Left renal pelvis (tissue), 4 donors: ENCODE data around the gene EIF2B4. TPM values are rescaled to one million over a fixed set of nuclear protein-coding genes. Genes with fewer than 3 reads are reported as not detected.
A peak's percentile ranks its signal among the peaks of the same experiment; 100 is the strongest.
"Not testable (repeated sequence)": the region's sequence is repeated elsewhere in the genome, so short reads cannot be mapped to it uniquely, and the experiment has no call there.

Experiments
- DNase-seq, 4 donors: peaks; one replicate each; pipeline ENCODE4 v3.0.0-alpha.2; 2013; ENCODE audit warnings: low read depth in 4 of 4, low spot score in 3 of 4
- polyA plus RNA-seq, 4 donors: library from polyadenylated mRNA; unstranded; fragments of 120-200 nt; gene quantifications; one replicate each; pipeline ENCODE4 v1.2.1, GENCODE V29; 2013; ENCODE audit not compliant: insufficient read length in 4 of 4

Gene EIF2B4
- polyA plus RNA-seq, 4 donors: 37.5 to 59.3 (median 48.2) TPM

DNA sequence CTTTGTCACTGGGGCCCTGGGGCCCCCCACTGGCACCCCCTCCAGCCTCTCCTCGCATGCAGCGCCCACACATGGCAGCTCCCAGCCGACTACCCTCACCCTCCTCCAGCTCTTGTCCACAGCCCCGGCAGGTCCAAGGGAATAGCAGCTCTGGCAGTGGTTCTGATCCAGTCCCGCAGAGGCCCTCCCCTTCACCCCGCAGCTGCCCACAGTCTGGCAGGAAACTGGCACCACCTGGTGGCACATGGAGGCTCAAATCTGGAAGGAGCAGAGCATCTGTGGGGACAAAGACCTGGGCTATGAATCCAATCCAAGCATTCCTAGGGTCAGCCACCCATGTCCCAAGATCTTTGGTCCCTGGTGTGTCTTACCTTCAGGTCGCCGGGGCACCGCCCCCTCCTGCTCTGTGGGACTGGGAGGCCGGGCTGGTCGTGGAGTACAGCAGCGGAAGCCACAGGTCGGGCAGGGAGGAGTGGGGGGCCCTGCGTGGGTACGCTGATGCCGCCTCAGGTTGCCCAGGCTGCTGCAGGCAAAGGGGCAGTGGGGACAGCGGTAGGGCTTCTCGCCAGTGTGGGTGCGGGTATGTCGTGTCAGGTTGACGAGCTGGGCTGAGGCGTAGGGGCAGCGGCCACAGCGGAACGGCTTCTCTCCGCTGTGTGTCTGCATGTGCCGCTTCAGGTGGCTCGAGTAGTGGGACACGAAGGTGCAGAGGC lies 8.1 kb upstream of the EIF2B4 start:
- DNase-seq: no peak

DNA sequence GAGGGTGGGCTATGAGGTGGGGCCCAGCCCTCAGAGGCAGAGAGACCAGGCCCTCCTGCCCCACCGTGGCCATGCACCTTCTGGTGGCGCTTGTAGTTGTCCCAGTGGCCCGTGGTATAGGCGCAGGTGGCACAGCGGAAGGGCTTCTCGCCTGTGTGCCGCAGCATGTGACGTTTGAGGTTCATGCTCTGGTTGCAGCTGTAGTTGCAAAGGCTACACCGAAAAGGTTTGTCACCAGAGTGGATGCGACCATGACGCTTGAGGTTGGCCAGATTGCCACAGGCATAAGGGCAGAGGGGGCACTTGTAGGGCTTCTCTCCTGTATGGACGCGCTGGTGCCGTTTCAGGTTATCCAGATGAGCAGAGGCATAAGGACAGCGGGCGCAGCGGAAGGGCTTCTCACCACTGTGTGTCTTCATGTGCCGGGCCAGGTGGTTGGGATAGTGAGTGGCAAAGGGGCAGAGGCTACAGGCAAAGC lies 7.5 kb upstream of the EIF2B4 start:
- DNase-seq: no peak

DNA sequence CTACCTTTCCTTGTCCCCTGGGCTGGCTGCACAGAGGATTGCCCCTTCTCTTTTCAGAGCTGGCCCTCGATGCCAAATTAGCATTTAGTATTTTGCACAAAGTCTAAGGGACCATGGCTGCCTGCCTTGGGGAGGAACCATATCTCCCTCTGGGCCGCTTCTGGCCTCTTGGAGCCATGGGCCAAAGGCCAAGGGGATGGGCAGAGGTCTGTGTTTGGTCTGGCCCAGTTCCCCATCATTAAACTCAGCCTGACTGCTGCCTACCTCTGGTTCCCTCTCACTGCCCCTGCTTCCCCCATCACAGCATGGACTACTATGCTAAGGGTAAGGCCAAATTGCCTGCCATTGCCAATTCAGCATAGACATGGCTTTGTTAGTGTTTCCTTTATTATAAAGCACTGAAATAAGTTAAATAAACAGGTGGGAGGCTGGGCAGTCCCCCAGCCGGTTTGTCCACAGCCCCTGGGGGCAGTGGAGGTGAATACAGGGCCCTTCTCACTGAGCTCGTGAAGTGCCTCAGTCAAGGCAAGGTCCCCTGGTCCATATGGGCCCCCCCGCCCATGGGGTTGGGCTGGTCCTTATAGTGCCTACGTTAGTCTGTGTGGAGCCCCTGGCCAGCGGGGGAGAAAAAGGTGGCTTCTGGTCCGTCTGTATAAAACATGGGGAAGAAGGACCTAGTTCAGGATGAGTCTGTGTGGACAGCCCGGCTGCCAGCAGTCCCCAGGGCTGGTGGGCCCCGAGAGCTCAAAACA lies 6.9 kb upstream of the EIF2B4 start:
- no peak for DNase-seq

DNA sequence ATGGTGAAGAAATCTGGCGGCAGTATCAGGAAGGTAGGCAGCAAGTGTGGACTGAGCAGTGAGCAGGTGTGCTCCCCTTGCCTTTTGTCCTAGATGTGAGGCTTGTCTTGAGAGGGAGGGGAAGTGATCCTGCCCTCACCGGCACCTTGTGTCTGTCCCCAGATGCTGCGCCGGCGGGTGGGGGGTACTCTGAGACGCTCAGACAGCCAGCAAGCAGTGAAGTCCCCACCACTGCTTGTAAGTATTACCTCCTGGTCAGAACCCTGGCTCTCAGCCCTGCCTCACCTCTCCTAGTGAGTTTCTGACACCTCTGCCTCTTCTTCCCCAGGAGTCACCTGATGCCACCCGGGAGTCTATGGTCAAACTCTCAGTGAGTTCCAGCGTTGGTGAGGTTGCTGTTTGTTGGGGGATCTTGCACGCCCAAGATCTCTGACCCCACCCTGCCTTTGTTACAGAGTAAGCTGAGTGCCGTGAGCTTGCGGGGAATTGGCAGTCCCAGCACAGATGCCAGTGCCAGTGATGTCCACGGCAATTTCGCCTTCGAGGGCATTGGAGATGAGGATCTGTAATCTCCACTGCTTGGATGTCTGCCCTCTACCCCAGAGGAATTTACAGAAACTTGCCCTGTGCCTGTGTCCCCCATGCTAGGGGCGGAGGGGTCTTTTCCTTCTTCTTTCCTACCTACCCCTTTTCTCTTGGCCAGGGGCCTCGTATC lies 6.2 kb upstream of the EIF2B4 start:
- no peak for DNase-seq

DNA sequence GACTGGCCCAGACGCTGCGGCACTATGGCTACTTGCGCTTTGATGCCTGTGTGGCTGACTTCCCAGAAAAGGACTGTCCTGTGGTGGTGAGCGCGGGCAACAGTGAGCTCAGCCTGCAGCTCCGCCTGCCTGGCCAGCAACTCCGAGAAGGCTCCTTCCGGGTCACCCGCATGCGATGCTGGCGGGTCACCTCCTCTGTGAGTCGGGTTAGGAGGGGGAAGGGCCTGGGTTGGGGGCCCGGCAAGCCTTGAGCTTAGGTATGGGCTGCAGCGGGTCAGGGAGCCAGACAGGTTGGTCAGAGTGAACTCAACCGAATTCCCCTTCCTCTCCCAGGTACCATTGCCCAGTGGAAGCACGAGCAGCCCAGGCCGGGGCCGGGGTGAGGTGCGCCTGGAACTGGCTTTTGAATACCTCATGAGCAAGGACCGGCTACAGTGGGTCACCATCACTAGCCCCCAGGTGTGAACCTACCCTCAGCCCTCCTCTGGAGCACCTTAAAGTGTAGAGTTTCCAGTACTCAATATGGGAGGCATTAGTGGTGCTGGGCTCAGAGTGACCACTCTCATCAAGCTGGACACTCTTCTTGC lies 5.5 kb upstream of the EIF2B4 start:
- no peak for DNase-seq

DNA sequence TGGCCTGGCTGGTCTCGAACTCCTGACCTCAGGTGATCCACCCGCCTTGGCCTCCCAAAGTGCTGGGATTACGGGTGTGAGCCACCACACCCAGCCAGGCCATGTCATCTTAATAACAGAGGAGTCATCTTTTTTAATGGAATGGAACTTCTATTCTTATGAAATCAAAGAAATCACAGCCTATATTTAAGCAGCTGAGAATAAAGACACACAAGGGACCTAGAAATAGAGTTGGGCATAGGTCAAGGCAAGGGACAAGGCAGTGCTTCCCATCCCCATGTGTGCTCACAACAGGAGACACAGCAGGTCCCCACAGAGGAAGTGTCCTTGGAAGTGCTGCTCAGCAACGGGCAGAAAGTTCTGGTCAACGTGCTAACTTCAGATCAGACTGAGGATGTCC lies 3.4 kb upstream of the EIF2B4 start:
- no peak for DNase-seq

DNA sequence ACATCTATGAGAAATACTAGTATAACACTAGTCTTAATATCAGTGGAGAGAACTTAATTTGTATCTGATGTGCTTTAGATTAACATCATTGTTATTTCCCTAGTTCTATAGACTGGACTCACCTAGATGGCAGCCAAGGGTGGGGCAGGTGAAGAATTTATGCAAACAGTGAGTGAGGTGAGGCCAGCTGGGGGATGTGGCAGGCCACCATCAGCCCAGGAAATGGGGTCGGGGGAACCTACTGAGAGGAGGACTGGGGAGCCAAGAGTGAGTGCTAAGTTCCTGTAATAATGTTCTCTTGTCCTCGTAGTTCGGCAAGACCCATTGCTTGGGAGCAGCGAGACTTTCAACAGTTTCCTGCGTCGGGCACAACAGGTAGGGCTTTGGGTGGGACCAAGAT lies 2.8 kb upstream of the EIF2B4 start:
- no peak for DNase-seq

DNA sequence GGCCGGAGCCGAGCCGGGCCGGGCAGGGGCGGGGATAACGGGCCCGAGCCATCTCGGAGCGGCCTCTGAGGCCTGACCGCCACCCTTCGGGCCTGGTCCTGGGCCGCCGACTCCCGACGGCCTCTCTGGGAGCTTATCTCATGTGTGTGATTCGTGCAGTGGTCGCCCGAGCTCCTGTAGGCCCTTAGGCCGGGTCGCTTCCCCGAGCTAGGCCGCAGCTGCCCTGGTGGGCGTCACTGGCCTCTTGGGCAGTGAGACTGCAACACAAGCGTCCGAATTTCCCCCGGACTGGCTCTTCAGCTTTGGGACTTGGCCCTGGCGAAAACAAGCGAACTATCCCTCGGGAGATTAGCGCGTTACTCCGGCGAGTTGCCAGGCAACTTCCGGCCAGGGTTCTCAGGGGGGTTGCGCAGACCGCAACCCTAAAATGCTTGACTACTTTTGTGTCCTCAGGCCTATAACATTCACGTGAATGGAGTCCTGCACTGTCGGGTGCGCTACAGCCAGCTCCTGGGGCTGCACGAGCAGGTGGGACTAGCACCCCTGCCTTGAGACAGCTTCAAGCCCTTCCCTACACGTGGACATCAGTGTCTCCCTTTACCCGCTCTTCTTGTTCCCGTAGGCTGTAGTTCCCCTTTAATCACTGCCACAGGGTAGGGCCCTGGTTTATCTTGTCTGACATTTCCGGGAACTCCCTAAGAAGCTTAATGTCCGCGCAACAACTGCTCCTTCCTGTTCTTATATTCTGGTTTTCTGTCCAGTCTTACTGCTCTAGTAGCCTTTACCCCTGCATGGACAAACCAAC lies 880 bp upstream of the EIF2B4 start:
- DNase-seq: no peak

DNA sequence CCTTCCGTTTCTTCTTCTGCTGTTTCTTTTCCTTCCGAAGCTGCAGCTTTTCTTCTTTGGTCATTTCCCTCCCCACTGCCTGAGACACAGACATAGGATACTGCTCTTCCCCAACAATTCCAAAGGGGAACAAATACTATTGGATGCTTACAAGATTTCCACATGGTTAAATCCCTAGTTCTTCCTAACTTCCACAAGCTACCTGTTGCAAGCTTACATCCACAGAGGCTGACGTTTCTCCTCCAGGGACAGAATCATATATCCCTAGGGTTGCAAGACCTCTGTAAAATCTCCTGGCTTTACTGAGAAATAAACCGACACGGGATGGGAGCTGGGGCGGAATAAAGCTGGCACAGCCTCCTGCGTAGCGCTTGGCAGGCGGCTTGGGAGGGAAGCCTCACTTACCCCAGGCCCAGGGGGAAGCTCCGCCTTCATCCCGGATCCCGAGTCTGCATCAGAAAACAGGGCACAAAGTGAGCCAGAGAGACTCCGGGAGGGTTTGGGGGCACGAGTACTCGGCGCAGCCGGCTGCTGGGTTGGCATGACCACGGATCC lies 590 bp downstream of the EIF2B4 start:
- DNase-seq: no peak

DNA sequence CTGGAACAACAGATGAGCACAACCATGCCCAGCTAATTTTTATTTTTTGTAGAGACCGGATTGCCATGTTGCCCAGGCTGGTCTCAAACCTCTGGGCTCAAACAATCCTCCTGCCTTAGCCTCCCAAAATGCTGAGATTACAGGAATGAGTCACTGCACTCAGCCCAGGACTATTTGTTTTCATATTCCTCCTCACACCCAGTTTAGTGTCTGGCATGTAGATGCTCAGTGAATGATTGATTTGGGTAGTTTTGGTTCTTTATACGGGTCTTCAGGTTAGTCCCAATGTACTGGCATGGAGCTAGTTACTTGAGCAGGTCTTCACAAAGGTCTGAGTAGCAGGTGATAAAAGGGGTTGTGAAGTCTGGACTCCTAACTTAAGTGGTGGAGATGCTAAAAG lies 6.2 kb downstream of the EIF2B4 start:
- no peak for DNase-seq

DNA sequence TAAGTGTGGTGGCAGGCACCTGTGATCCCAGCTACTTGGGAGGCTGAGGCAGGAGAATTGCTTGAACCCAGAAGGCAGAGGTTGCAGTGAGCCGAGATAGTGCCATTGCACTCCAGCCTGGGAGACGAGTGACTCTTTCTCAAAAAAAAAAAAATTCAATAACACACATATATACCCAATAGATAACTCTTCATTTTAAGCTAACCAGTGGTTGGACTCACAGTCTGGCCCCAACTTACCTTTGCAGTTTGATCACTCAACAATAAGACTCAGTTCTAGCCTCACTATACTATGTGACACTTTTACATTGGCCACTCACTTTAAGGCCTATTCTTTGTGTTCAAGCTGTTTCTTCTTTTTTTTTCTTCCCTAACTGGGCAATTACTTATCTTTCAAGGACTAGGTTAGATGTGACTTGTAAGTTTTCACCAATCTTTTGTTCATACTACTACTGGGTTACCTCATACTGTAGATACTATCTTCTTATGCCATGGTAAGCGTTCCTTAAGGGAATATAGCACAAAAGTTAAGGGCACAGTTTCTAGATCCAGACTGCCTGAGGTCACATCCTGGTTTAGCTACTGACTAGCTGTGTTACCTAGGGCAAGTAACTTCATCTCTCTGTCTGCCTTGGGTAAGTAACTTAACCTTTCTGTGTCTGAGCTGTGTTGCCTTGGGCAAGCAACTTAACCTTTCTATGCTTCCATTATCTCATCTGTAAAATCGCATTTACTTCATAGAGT lies 7.3 kb downstream of the EIF2B4 start:
- no peak for DNase-seq

DNA sequence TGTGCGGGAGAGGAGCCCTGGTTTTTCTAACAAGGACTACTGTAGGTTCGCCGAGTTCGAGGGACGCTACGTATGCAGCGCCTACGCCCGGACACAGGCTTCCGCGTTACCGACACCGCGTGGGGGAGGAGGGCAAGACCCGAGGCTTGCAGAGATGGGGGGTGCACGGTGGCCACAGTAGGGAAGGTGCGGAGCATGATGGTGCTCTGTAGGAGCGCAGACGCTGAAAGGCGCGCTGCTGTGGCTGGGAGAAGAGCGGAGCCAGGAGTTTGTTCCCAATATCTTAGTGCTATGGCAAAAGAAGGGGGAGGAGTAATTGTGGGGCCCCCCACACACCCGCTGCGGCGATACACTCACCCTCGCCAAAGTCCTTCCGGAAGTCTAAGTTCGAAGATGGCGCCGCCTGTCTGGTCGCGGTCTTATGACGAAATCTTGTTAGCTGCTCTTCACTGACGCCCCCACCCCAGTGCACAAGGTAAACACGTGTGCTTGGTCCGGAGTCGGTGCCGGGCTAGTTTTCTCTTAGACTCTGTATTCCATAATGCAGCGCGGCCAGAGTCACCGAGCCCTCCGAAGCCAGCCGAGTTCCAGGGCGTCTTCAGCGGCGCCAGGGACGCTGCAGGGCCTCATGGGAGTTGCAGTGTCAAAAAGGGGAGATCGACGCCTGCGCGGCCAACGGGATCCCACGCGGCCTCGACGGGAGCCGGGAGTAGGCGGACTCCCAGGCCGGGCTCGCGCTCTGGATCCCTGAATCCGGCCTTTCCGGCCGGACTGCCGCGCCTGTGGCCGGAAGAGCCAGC lies 13.6 kb downstream of the EIF2B4 start, which contains the start of gene GTF3C2:
Gene GTF3C2 (minus strand): TSS at position 383 of the 800 bp plus-strand sequence. CDS start 13,210 bp downstream, outside the sequence.
- DNase-seq: peak; percentile 92 to 97 (median 95)

DNA sequence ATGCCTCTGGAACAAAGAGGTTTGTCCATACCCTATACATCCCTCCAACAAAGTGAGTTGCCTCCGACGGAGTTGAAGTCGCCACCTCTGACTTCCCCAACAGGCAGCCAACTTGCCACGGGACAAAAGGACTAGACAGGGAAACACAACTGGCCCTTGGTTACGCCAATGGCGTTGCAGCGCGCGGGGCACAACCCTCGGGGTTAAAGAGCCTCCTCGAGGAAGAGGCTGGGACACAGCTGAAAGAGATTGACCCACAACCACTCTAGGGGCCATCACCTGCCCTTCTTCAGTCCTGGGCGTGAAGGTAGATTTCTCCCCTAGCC lies 14.1 kb downstream of the EIF2B4 start:
- DNase-seq: no peak

DNA sequence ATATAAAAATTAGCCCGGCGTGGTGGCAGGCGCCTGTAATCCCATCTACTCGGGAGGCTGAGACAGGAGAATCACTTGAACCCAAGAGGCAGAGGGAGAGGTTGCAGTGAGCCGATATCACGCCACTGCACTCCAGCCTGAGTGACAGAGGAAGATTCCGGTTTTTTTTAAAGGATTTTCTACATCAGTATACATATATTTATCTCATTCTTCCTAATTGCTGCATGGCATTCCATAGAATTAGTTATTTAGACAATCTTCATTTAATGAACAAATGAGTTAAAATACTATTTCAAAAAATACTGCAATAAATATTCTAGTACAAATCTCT lies 15.6 kb downstream of the EIF2B4 start:
- DNase-seq: no peak

DNA sequence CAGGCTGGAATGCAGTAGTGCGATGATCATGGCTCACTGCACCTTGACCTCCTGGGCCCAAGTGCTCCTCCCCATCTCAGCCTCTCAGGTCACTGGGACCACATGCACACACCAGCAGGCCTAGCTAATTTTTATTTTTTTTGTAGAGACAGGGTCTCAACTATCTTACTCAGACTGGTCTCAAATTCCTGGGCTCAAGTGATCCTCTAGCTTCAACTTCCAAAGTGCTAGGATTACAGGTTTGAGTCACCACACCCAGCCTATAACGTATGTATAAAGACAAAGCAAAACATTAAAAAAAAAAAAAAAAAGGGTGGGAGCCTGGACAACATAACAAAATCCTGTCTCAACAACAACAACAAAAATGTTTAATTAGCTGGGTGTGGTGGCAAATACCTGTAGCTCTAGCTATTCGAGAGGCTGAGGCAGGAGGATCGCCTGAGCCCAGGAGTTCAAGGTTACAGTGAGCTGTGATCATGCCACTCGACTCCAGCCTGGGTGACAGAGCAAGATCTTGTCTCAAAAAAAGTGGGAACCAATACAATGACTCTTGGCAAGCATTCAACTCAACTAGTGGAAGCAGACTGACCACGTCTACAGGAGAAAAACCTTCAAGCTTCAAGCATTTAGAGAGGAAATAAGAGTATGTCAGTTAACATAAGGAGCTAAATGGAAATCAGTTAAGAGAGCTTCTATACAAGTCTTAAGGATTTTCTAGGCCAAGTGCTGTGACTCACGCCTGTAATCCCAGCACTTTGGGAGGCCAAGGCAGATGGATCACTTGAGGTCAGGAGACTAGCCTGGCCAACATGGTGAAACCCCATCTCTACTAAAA lies 16.2 kb downstream of the EIF2B4 start:
- DNase-seq: no peak

DNA sequence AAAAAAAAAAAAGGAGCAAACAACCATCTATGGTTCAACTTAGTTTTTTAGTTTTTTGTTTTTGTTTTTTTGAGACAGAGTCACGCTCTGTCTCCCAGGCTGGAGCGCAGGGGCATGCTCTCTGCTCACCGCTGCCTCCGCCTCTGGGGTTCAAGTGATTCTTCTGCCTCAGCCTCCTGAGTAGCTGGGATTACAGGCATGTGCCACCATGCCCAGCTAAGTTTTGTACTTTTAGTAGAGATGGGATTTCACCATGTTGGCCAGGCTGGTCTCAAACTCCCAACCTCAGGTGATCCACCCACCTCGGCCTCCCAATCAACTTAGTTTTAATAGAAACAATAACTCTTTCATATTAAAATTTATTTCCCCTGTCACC lies 16.8 kb downstream of the EIF2B4 start:
- DNase-seq: not testable (repeated sequence)

DNA sequence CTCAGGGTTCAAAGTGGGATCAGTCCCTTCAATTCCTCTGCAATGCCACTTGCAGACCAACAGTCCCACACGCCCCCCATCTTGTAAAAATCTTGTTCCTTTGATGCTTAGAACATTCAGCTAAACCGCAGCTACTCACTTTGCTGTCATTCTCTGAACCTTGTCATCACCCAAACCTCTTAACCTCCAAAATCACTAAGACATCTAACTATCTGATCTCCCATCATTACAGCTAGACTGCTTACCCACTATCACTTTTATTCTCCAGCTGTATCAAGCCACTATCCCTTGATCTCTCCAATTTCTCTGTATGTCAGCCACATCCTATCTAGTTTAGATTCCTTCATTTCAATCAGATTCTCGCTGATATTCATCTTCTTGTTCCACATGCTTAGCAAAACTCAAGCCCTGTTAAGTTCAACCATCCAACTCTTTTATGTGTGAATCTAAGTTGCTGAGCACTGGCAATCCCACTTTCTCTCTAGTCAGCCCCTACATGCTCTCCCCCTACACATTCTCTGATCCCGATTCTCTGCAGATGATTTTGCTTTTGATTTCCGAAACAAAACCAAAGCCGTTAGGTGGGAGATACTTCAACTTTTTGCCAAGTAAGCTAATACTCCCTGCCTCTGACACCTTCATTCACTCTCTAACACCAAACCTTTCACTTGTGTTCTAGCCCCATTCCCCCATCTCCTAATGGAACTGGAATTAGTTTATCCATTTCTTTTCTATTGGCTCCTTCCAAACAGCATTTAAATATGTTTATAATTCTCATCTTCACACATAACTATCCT lies 18.1 kb downstream of the EIF2B4 start:
- no peak for DNase-seq
